T-helper 17 cell (primary cell): Measurements from ENCODE around the gene NUP210. TPM values are rescaled to one million over a fixed set of nuclear protein-coding genes. Genes with fewer than 3 reads are reported as not detected.

Source experiments
- ATAC-seq: fragments of 150-1000 bp; cut with Tn5 transposase; 2 replicates; pipeline ENCODE4 v1.10.0; 2021; ENCODE audit warnings: mild to moderate bottlenecking, moderate library complexity
- DNase-seq, 3 donors: peaks; one replicate each; pipeline versions ENCODE4 v3.0.0 to v3.0.0-alpha.2; 2020 to 2021
- H3K9me3 ChIP-seq: one replicate; pipeline ENCODE4 v1.7.0; 2013; ENCODE audit warnings: low read length, mild to moderate bottlenecking; ENCODE audit not compliant: control insufficient read depth, poor library complexity, severe bottlenecking
- H3K27ac Mint-ChIP-seq: one replicate; pipeline ENCODE4 v1.8.0; 2022; ENCODE audit warnings: mild to moderate bottlenecking, moderate library complexity, mixed read lengths
- H3K27me3 Mint-ChIP-seq: one replicate; pipeline ENCODE4 v1.8.0; 2022; ENCODE audit warnings: mixed read lengths
- H3K36me3 Mint-ChIP-seq: one replicate; pipeline ENCODE4 v1.8.0; 2022; ENCODE audit warnings: low read depth, mixed read lengths
- H3K4me1 Mint-ChIP-seq: one replicate; pipeline ENCODE4 v1.8.0; 2022; ENCODE audit warnings: mild to moderate bottlenecking, mixed read lengths
- H3K4me3 Mint-ChIP-seq: one replicate; pipeline ENCODE4 v1.8.0; 2022; ENCODE audit warnings: mild to moderate bottlenecking, moderate library complexity, mixed read lengths
- total RNA-seq, 4 donors: library from RNA in 2 of 4; stranded (reverse) in 2 of 4; gene quantifications; one replicate each; pipeline ENCODE4 v1.2.3 and lab custom pipeline; 2022 to 2026

Gene NUP210
- total RNA-seq, 2 donors from 2014 or later: 125 to 137 TPM

- ATAC-seq: no peak
- Mint-ChIP-seq H3K27ac (no peak overlapping the region), H3K4me1 (peaks cover 17% of the 10 kb centered on the region), H3K27me3 (no peaks in the 10 kb centered on the region), H3K4me3 (no peak overlapping the region), H3K36me3 (no peaks in the 10 kb centered on the region)
- no peaks in the 10 kb centered on the region for H3K9me3 ChIP-seq
- DNase-seq: no peak
These were observed 78.8 kb downstream of the NUP210 start for GRCh38 chr3:13341229-13341905.

- Mint-ChIP-seq H3K27ac (no peak overlapping the region), H3K36me3 (no peaks in the 10 kb centered on the region), H3K4me1 (peaks cover 14% of the 10 kb centered on the region), H3K27me3 (no peaks in the 10 kb centered on the region), H3K4me3 (no peak overlapping the region)
- DNase-seq (no peak), ATAC-seq (no peak)
- no peaks in the 10 kb centered on the region for H3K9me3 ChIP-seq
These were observed 80.3 kb downstream of the NUP210 start for GRCh38 chr3:13339833-13340232.

GRCh38 chr3:13338996-13339395, 81.1 kb downstream of the NUP210 start:
- no peaks in the 10 kb centered on the region for H3K9me3 ChIP-seq
- Mint-ChIP-seq H3K4me3 (no peak overlapping the region), H3K27ac (peak overlapping the region; percentile 47), H3K4me1 (peaks cover 10% of the 10 kb centered on the region), H3K27me3 (no peaks in the 10 kb centered on the region), H3K36me3 (peaks cover 2% of the 10 kb centered on the region)
- ATAC-seq (no peak), DNase-seq (no peak)

- DNase-seq (no peak), ATAC-seq (no peak)
- Mint-ChIP-seq H3K4me3 (no peak overlapping the region), H3K27me3 (no peaks in the 10 kb centered on the region), H3K27ac (peak overlapping the region; percentile 47), H3K4me1 (peaks cover 9% of the 10 kb centered on the region), H3K36me3 (peaks cover 2% of the 10 kb centered on the region)
- no peaks in the 10 kb centered on the region for H3K9me3 ChIP-seq
These were observed 81.9 kb downstream of the NUP210 start for GRCh38 chr3:13338231-13338630.

GRCh38 chr3:13336592-13336991, 83.5 kb downstream of the NUP210 start:
- peak overlapping the region; percentile 39 for H3K27ac Mint-ChIP-seq
- no peaks in the 10 kb centered on the region for H3K9me3 ChIP-seq
- peaks cover 2% of the 10 kb centered on the region for H3K36me3 Mint-ChIP-seq
- no peaks in the 10 kb centered on the region for H3K27me3 Mint-ChIP-seq
- peaks cover 9% of the 10 kb centered on the region for H3K4me1 Mint-ChIP-seq
- DNase-seq: no peak
- no peak overlapping the region for H3K4me3 Mint-ChIP-seq
- no peak for ATAC-seq

DNA sequence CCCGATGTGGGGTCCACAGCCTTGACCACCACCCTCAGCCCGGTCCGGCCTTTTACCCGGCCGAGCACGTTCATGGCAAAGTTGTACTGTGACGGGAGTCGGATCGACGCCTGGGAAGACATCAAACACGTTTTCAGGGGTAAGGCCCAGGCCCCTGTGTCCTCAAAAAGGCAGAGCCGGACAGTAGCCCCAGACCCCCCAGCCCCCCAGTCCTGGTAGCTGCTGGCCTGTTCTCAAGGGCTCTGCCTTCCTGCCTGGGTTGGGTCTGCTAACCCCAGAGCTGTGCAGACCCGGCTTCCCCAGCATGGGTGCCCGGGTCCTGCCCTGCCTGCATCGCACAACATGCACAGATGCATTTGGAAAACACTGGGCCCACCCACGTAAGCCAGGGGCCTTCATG, 84.6 kb downstream of the NUP210 start:
- DNase-seq: no peak
- no peaks in the 10 kb centered on the region for H3K9me3 ChIP-seq
- ATAC-seq: no peak
- no peaks in the 10 kb centered on the region for H3K27me3 Mint-ChIP-seq
- peak overlapping the region; percentile 43 for H3K27ac Mint-ChIP-seq
- H3K4me1 Mint-ChIP-seq: peaks cover 9% of the 10 kb centered on the region
- H3K36me3 Mint-ChIP-seq: peaks cover 5% of the 10 kb centered on the region
- no peak overlapping the region for H3K4me3 Mint-ChIP-seq

- ATAC-seq (no peak), DNase-seq (no peak)
- peaks cover 9% of the 10 kb centered on the region for H3K4me1 Mint-ChIP-seq
- no peak overlapping the region for H3K4me3 Mint-ChIP-seq
- peaks cover 5% of the 10 kb centered on the region for H3K36me3 Mint-ChIP-seq
- H3K27me3 Mint-ChIP-seq: no peaks in the 10 kb centered on the region
- no peaks in the 10 kb centered on the region for H3K9me3 ChIP-seq
- peak overlapping the region; percentile 43 for H3K27ac Mint-ChIP-seq
These were observed 85.1 kb downstream of the NUP210 start for GRCh38 chr3:13335059-13335458.

GRCh38 chr3:13333236-13333897, 86.8 kb downstream of the NUP210 start:
- DNase-seq: no peak
- H3K36me3 Mint-ChIP-seq: peaks cover 5% of the 10 kb centered on the region
- H3K27ac Mint-ChIP-seq: no peak overlapping the region

DNA sequence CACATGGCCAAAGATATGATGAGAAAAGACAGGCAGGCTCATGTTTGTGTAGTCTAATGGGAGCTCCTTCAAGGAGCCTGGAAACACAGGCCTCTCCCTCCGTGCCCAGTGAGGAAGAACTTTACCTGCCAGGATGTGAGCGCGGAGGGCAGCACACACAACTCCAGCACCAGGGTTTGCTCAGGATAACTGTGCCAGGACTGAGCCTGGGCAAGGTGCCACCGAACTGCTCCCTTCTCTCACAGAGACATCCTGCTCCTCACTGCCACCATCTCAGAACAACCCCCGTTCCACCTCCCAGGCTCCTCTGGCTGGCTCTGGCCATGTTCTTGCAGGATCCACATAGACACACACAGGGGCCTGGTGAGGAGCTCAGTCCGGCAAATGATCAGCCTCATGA, 87.4 kb downstream of the NUP210 start:
- Mint-ChIP-seq H3K36me3 (peaks cover 5% of the 10 kb centered on the region), H3K4me3 (no peak overlapping the region), H3K4me1 (peaks cover 6% of the 10 kb centered on the region), H3K27ac (no peak overlapping the region), H3K27me3 (no peaks in the 10 kb centered on the region)
- no peak for ATAC-seq
- no peak for DNase-seq
- no peaks in the 10 kb centered on the region for H3K9me3 ChIP-seq

More at GRCh38 chr3:13333236-13333897, 86.8 kb downstream of the NUP210 start:
- Mint-ChIP-seq H3K4me1 (peaks cover 8% of the 10 kb centered on the region), H3K4me3 (no peak overlapping the region), H3K27me3 (no peaks in the 10 kb centered on the region)
- H3K9me3 ChIP-seq: no peaks in the 10 kb centered on the region
- ATAC-seq: no peak

- peak; percentile 59 for ATAC-seq
- Mint-ChIP-seq H3K27me3 (no peaks in the 10 kb centered on the region), H3K36me3 (peaks cover 5% of the 10 kb centered on the region), H3K4me1 (peaks cover 3% of the 10 kb centered on the region), H3K27ac (no peak overlapping the region), H3K4me3 (no peak overlapping the region)
- no peaks in the 10 kb centered on the region for H3K9me3 ChIP-seq
- DNase-seq: no peak
These were observed 88.0 kb downstream of the NUP210 start for GRCh38 chr3:13332158-13332557.

GRCh38 chr3:13329746-13330145, 90.4 kb downstream of the NUP210 start:
- peaks cover 7% of the 10 kb centered on the region for H3K36me3 Mint-ChIP-seq
- no peak overlapping the region for H3K4me3 Mint-ChIP-seq
- DNase-seq (no peak), ATAC-seq (no peak)
- H3K9me3 ChIP-seq: no peaks in the 10 kb centered on the region
- H3K27me3 Mint-ChIP-seq: no peaks in the 10 kb centered on the region
- no peak overlapping the region for H3K27ac Mint-ChIP-seq
- peaks cover 2% of the 10 kb centered on the region for H3K4me1 Mint-ChIP-seq

DNA sequence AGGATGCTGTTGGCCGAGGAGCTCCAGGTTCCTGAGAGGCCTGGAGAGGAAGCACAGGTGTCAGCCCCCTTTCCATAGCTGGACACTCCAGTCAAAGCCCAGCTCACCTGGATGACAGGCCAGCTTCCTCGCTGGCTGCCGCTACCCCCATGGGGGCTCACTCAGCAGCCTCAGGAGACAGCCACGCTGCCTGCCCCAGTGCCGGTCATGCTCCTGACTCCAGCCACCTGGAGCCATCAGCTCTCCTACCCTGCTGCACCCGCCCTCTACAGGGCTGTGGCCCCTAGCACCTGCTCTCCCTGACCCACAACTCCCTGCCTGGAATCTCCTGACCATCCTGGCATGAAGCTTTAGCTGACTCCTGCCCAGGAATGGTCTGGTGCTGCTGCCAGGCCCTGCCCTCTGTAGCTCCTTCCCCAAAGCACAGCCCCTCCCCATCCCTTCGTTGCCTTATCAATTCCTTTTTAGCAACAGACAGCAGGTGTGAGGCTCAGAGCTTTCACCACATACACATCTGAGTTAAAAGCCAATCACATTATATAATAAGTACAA, 94.2 kb downstream of the NUP210 start:
- ATAC-seq (no peak), DNase-seq (no peak)
- Mint-ChIP-seq H3K4me3 (no peak overlapping the region), H3K4me1 (peaks cover 2% of the 10 kb centered on the region), H3K27ac (peak overlapping the region; percentile 21), H3K36me3 (peaks cover 5% of the 10 kb centered on the region), H3K27me3 (no peaks in the 10 kb centered on the region)
- H3K9me3 ChIP-seq: no peaks in the 10 kb centered on the region

DNA sequence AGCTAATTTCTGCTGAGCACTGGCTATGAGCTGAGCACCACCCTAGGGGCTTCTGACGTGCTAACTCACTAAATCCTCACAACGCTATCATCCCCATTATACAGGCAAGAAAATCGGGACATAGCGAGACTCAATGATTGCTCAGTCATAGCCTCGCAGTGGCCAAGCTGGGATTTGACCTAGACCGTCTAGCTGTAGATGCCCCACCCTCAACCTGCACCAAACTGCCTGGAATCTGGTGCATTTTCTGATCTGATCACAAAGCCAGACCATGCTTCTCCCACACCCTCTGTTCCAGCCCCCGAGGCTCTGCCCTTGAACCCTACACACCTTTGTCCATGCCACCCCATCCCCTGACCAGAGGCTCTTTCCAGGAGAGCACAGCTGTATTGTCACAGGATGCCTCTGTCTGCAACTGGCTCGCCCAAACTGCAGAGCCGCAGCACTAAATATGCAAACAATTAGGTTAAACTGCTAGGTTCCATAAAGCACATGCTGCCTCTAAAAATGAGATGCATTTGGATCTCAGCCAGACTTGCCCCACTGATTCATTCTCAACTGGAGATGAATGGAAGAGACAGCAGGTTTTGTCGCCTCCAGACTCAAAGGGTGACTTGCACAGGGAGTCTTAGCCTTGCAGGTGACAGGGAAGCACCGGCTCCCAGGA, 95.2 kb downstream of the NUP210 start:
- no peak overlapping the region for H3K4me3 Mint-ChIP-seq
- ATAC-seq: no peak
- H3K36me3 Mint-ChIP-seq: peaks cover 5% of the 10 kb centered on the region
- peak overlapping the region; percentile 51 for H3K27ac Mint-ChIP-seq
- H3K9me3 ChIP-seq: no peaks in the 10 kb centered on the region
- no peak for DNase-seq
- no peaks in the 10 kb centered on the region for H3K27me3 Mint-ChIP-seq
- peaks cover 2% of the 10 kb centered on the region for H3K4me1 Mint-ChIP-seq
